ENCODE measurements around the gene RBM33. TPM values are rescaled to one million over a fixed set of nuclear protein-coding genes. Genes with fewer than 3 reads are reported as not detected.

RBM33 gene
- total and polyA plus RNA-seq, 10 of the 15 experiments (the other 5 are each of a cell fraction or from before 2014, with no cell fraction given), result 4.7 to 67.2 (median 24.3) TPM

GRCh38 chr7:155795401-155795800 is 150.9 kb downstream of the RBM33 start:
- H2AFZ ChIP-seq (ENCODE audit: control insufficient read depth, low read depth, low read length), result no peak overlapping the region
- H3K4me3 ChIP-seq, result no peak overlapping the region
- no peak overlapping the region for H3K4me2 ChIP-seq (ENCODE audit: control insufficient read depth, insufficient read depth)
- H3K36me3 ChIP-seq (ENCODE audit: control insufficient read depth in 2 of 2, insufficient read depth in 2 of 2, low read length in 1 of 2), result no peaks in the 10 kb centered on the region
- ChIA-PET SMC1A (ENCODE audit: uncharacterized antibody, unreplicated experiment) (no interaction called here), CTCF (interaction anchor here (0.7 kb wide), 2 partner anchors 652 to 1024 kb away, joined by 3 read pairs; no protein-coding TSS in a partner anchor), RAD21 (ENCODE audit: unreplicated experiment) (no interaction called here), POLR2A (no interaction called here)
- H3K4me1 ChIP-seq (ENCODE audit: control insufficient read depth, insufficient read depth, low read length), result no peaks in the 10 kb centered on the region
- no peaks in the 10 kb centered on the region for H3K79me2 ChIP-seq (ENCODE audit: control insufficient read depth, insufficient read depth, low read length)
- no peak overlapping the region for H3K9ac ChIP-seq (ENCODE audit: control insufficient read depth, insufficient read depth, low read length)
- TF ChIP-seq EED (IDR thresholded peaks at IDR 0.05; ENCODE audit: low read depth) (no peak), NRF1 (conservative IDR thresholded peaks at IDR 0.05; ENCODE audit: low read depth, low read length) (no peak), STAT1 (conservative IDR thresholded peaks at IDR 0.05) (no peak), RFX5 (IDR thresholded peaks at IDR 0.05; ENCODE audit: low read depth, low read length) (no peak), SIN3A (IDR thresholded peaks at IDR 0.05; ENCODE audit: low read depth, low read length) (no peak), ZNF622 (IDR thresholded peaks at IDR 0.05) (no peak), RELA (IDR thresholded peaks at IDR 0.05; ENCODE audit: borderline replicate concordance, partially characterized antibody) (no peak), E2F4 (IDR thresholded peaks at IDR 0.05; ENCODE audit: low read depth, low read length) (no peak), MTA3 (IDR thresholded peaks at IDR 0.05; ENCODE audit: borderline replicate concordance, low read length) (no peak), HSF1 (IDR thresholded peaks at IDR 0.05; ENCODE audit: low read depth, low read length) (no peak), HDAC2 (IDR thresholded peaks at IDR 0.05) (no peak), SUZ12 (IDR thresholded peaks at IDR 0.05; ENCODE audit: unreplicated experiment) (no peak), MEF2A (IDR thresholded peaks at IDR 0.05; ENCODE audit: insufficient read depth, low read depth, low read length) (no peak), NR2C1 (IDR thresholded peaks at IDR 0.05) (no peak), CHD2 (IDR thresholded peaks at IDR 0.05; ENCODE audit: borderline replicate concordance, low read depth, low read length) (no peak), TCF3 (IDR thresholded peaks at IDR 0.05; ENCODE audit: borderline replicate concordance, insufficient read depth, low read depth, low read length) (no peak), EZH2 (IDR thresholded peaks at IDR 0.05; ENCODE audit: borderline replicate concordance, control insufficient read depth, low read depth, low read length) (no peak), TAF1 (IDR thresholded peaks at IDR 0.05; ENCODE audit: borderline replicate concordance, low read depth, low read length) (no peak), HDGF (IDR thresholded peaks at IDR 0.05) (no peak)
- H3K9me3 ChIP-seq (replicated peaks; ENCODE audit: control insufficient read depth, insufficient read depth, low read length), result no peaks in the 10 kb centered on the region
- intact Hi-C loops (cut with micrococcal nuclease; ENCODE audit: unreplicated experiment), result loop anchor here (5.0 kb wide), 1 partner anchor 1022 kb away; no protein-coding TSS in a partner anchor
- WGBS (ENCODE audit: insufficient coverage, insufficient replicate concordance, low lambda C conversion rate, missing lambda C conversion rate), result 58% methylated on average over 7 of the region's 7 CpGs
- H3K27me3 ChIP-seq (replicated peaks in 1 of 2; ENCODE audit: control insufficient read depth in 2 of 2, insufficient read depth in 2 of 2, low read length in 1 of 2), result no peaks in the 10 kb centered on the region; a peak in 2 of 4 replicates
- BruUV-seq (replicated peaks), result no TSS peak
- FAIRE-seq (no peak), ATAC-seq (no peak), DNase-seq (ENCODE audit: low read depth, low spot score) (no peak)
- in situ Hi-C loops (cut with MboI), result loop anchor here (5.0 kb wide), 1 partner anchor 1027 kb away; no protein-coding TSS in a partner anchor
- H3K27ac ChIP-seq (ENCODE audit: control insufficient read depth, insufficient read depth), result no peak overlapping the region
- no peaks in the 10 kb centered on the region for H4K20me1 ChIP-seq (ENCODE audit: control insufficient read depth, insufficient read depth)
